ENCODE results near the gene TNMD.
A peak's percentile ranks its signal among the peaks of the same experiment; 100 is the strongest.
"Not testable (repeated sequence)": the region's sequence is repeated elsewhere in the genome, so short reads cannot be mapped to it uniquely, and the experiment has no call there.

The TNMD gene

GRCh38 chrX:100584611-100585010, at the start of gene TNMD:
TSS of gene TNMD (plus strand) at chrX:100584936. CDS start at chrX:100585019, 83 bp downstream.
- DNase-seq (ENCODE audit: low read depth): no peak

DNA sequence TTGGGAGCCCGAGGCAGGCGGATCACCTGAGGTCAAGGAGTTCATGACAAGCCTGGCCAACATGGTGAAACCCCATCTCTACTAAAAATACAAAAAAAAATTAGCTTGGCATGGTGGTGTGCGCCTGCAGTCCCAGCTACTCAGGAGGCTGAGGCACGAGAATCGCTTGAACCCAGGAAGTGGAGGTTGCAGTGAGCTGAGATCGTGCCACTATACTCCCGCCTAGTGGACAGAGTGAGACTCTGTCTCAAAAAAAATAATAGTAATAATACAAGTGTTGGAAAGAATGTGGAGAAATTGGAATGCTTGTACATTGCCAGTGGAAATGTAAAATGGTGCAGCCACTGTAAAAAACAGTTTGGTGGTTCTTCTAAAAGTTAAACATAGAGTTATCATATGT, 19.2 kb upstream of the TNMD start:
- not testable (repeated sequence) for DNase-seq (ENCODE audit: low read depth)

DNA sequence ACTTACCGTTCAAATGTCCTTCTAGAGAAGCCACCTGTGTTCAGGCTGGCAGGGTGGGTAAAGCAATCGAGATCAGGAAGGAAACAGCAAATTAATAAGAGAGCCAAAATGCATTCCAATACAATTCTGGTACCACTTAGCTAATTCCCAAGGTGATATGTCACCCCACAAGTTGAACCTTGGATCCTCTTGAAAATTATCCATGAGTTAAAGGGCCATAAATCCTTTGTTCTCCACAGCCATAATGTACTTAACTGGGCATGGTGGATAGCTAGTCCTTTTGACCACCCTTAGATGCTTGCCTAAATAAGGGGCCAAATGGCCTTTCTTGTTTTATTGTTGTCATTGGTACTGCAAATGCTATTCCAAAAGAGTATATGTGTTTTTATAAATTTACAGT, 2.0 kb downstream of the TNMD start:
- no peak for DNase-seq (ENCODE audit: low read depth)

- DNase-seq (ENCODE audit: low read depth): no peak
These were observed 3.1 kb downstream of the TNMD start for GRCh38 chrX:100587861-100588260.

DNA sequence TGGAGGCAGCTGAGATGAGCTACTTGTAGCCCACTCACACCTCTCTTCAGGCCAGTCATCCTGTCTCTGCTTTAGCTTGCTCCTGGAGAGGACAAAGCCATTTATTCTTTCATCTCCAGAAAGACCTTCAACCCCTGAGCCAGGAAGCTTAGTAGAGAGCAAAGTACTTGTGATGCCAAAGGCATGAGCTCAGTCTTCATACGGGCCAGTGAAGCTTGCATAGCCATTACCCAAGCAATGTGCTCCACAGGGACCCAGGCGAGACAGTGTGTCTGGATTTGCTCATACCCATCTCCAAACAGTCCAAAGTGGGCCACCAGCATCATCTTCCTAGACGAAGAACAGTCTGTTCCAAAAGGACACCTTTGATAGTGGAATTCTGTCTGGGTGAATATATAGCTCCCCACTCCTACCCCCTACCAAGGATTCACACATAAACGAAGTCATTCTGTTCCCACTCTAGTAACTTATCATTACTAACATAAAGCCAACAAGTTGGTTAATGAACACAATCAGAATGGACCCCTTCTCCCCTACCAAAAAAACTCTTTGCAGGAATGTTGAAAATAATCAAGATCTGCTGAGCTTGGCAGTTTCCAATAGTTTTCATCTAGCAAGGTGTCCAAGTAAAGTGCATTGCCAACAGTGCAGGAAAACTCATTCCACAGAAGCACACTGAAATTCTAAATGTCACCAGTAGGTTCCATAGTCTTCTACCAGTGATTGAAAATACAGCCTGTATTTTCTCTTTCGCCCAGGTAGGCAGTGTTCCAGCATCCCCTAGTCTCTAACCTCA, 6.7 kb downstream of the TNMD start:
- no peak for DNase-seq (ENCODE audit: low read depth)

DNA sequence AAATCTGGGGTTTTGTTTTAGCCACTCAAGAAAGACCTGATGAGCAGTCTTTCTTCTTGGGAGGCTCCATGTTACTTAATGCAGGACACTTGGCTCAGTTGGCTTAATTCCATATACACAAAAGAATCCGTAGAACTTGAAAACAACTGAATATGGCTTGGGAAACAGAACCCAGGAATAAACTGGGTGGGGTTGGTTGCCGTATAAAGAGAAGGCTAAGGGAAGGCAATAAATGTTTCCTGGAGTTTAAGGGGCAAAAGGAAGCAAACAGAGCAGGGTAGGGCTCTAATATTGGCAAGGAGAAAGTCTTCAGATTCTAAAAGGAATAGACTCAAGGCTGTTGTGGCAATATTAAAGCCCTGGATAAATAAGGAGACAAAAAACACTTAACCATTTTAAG, 8.4 kb downstream of the TNMD start:
- DNase-seq (ENCODE audit: low read depth): no peak

DNA sequence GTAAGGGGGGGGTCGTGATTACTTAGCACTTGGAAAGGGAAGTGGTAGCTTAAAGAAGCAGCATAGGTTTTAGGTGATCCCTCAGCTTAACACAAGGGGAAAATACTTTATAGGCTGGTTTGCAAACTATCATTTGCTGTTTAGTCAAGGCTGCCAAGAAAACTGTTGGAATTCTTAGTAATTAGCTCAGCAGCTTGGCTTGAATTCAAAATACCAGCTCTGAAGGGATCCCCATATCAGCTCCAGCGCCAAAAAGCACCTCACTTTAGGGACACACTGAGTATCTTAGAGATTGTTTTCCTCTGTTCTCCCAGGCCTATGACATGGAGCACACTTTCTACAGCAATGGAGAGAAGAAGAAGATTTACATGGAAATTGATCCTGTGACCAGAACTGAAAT, 8.8 kb downstream of the TNMD start:
- DNase-seq (ENCODE audit: low read depth): no peak

GRCh38 chrX:100596601-100597000, 11.9 kb downstream of the TNMD start:
- no peak for DNase-seq (ENCODE audit: low read depth)

DNA sequence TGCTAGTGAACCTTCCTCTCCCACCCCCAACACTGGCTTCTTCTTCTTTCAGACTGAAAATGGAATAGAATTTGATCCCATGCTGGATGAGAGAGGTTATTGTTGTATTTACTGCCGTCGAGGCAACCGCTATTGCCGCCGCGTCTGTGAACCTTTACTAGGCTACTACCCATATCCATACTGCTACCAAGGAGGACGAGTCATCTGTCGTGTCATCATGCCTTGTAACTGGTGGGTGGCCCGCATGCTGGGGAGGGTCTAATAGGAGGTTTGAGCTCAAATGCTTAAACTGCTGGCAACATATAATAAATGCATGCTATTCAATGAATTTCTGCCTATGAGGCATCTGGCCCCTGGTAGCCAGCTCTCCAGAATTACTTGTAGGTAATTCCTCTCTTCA, 14.7 kb downstream of the TNMD start:
- DNase-seq (ENCODE audit: low read depth): no peak

DNA sequence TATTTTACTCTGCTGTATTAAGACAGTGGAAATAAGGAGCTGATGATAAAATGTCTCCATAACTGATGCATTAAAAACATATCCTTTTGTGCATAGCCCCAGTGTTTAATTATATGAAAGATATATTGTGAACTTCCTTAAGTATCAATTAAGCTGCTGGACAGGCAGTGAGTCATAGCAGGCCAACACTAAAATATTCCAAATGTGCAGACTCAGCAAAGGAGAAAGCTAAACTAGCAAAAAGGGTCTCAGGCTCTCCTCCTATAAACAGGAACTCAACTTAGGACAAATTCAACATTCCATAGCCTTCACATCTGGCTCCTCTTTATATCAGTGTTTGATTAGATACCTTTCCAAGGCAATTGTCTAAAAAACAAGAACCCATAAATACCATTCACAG, 15.6 kb downstream of the TNMD start:
- no peak for DNase-seq (ENCODE audit: low read depth)

- DNase-seq (ENCODE audit: low read depth): no peak
These were observed 16.0 kb downstream of the TNMD start for GRCh38 chrX:100600758-100601157.

- no peak for DNase-seq (ENCODE audit: low read depth)
These were observed 22.0 kb downstream of the TNMD start for GRCh38 chrX:100606753-100607152.

- DNase-seq (ENCODE audit: low read depth): no peak
These were observed 24.9 kb downstream of the TNMD start for GRCh38 chrX:100609591-100609990.

- DNase-seq (ENCODE audit: low read depth): no peak
These were observed 27.2 kb downstream of the TNMD start for GRCh38 chrX:100611951-100612350.

DNA sequence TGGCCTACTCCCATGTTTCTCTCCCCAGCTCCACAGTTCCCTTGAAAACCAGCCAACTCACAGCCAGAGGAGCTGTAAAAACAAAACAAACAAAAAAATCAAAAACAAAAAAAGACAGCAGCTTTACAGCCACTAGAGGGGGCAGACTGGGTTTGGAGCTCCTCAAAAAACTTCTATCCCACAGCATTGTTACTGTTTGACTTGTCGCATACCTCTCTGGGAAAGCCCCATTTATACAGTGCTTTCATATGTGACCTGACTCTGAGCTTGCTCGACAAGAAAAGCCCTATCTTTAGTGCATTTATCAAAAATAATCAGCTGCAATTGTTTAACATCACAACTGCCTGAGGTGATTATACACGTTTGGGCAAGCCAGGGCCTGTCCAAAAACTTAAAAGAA, 30.3 kb downstream of the TNMD start:
- no peak for DNase-seq (ENCODE audit: low read depth)

- no peak for DNase-seq (ENCODE audit: low read depth)
These were observed 38.3 kb downstream of the TNMD start for GRCh38 chrX:100623001-100623400.

DNA sequence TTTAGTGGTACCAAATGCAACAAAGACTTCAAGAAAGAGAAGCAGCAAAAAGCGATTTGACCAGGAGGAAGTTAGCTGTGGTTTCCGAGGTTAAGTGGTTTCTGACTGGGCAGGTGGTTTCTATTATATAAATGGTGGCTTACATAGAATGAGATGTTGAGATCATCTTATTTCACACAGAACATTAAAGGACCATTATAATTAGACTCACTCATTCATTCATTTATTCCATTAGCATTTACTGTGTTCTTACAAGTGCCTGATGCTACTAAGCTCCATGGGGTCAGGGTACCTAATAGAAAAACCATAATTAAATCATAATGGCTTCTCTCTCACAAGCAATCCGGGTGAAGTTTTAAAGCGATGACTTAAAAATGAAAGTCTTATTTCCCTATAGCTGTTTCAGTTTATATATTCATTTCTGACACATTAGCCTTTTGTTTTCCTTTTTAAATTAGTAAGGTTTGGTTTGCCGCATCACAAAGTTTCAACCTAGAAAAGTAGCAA, 41.3 kb downstream of the TNMD start:
- DNase-seq (ENCODE audit: low read depth): no peak

- no peak for DNase-seq (ENCODE audit: low read depth)
These were observed 50.3 kb downstream of the TNMD start for GRCh38 chrX:100635040-100635439.

DNA sequence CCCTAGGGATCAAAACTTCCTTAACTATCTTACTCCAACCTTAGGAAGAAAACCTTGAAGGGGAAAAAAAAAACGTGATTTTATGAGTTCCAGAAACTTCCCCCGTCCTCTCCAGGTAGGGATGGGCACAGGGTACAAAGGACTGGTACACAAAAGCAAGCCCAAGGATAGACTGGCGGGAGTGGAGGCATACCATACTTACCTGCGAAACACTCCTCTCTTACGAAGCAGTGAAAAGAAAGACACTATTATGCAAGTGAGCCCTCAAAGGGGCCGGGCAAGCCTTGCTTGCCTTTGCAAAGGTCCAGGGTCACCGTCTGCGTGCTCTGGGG, 51.2 kb downstream of the TNMD start:
- no peak for DNase-seq (ENCODE audit: low read depth)

DNA sequence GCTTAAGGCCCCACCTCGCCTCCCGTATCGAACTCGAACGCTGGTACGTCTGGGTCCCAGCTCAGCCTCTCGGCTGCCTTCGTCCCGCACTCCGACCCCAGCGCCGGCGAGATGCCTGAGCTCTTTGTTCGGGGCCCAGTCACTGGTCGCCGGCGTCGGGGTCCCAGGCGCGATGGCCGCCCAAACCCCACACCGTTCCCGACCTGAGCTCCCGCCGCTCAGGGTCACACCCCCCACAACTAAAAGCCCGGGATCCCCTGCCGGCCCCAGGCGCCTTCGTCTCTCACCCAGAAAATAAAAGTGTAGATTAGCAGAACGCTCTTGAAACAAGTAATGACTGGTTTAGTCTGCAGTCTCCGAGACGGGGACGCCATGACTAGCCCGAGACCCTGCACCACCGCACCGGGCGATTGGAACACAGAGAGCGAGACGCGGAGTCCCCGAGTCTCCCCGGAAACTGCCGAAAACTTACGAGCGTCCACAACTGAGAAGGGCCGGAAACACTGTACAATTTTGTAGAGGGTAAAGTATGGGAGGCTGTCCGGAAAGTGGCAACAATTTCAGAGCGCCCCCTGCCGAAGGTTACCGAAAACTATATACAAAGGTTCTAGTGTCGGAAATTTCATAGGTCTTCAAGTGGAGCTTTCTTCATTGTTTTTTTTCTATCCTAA, 51.7 kb downstream of the TNMD start, which contains the start of gene TSPAN6:
TSPAN6 (minus strand) TSS at position 486 of the 671 bp plus-strand sequence; CDS start at position 374, 112 bp downstream.
- DNase-seq (ENCODE audit: low read depth): peak; percentile 57

GRCh38 chrX:100642290-100642689, 57.6 kb downstream of the TNMD start:
- DNase-seq (ENCODE audit: low read depth): no peak

GRCh38 chrX:100643212-100643611, 58.5 kb downstream of the TNMD start:
- DNase-seq (ENCODE audit: low read depth): no peak
